ENCODE measurements around the gene SMU1.

DNA sequence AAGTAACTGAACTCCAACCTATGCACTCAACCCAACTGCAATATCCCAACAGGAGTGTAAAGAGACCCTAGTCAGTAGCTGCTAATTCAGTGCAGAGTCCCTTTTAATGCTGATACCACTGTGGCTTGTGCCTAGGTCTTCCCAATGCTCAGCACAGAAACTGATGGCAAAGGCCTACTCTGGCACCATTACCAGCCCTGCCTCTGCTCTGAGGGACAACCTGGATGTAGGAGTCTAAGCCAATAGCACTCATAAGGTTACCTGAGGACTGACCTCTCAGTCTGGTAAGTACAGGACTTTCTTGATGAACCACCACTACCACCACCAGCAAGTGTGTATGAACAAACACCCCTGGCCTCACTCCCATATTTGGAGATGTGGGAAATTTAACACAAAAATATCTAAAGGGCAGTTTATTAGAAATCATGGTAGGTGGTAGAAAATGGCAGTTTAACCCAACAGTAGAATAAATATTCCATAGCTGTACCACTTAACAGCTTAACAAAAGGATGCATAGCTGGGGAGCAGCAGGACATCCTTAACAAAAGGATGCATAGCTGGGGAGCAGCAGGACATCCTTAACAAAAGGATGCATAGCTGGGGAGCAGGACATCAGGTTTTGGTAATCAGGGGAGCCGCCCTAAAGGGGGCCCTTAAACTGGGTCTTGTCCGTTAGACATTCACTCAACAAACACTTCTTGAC lies 62.4 kb downstream of the SMU1 start:
- TF ChIP-seq LEF1 (IDR thresholded peaks at IDR 0.05; ENCODE audit: borderline replicate concordance): no peak
- no peak for TF ChIP-seq TARDBP (IDR thresholded peaks at IDR 0.05)
- no peak for TF ChIP-seq BHLHE40 (IDR thresholded peaks at IDR 0.05; ENCODE audit: borderline replicate concordance)

Measured in HEK293T (cell line).